ENCODE measurements around the gene IP6K3.

Gene IP6K3

DNA sequence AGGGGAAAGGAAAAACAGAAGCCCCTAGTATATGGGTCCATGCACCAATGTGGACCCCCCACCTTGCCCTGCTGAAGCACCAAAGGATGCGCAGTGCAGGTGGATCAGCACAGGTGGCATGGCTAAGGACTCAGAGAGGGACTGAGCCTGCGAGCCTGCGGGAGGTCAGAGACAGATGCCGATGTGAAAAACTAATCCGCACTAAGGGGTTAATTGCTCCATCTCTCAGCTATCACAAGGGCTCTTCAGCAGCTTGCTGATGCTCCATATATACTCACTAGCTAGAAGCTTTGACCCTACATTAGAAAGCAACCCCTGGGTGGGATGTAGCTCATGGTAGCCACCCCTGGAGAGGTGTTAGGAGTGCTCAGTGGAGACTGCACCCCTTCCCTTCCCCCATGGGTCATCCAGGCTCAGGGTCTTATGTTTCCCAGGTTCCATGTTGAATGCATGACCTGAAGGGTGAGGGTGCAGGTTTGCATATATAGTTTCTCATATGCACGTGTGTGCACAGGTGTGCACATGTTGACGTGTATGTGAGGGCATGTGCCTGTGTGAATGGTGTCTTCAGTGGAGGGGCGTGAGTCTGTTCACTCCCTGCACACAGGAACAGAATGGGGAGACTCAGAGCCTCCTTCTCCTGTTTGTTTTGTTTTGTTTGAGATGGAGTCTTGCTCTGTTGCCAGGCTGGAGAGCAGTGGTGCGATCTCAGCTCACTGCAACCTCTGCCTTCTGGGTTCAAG lies 13.4 kb upstream of the IP6K3 start:
- no peak for DNase-seq (ENCODE audit: low spot score)

DNA sequence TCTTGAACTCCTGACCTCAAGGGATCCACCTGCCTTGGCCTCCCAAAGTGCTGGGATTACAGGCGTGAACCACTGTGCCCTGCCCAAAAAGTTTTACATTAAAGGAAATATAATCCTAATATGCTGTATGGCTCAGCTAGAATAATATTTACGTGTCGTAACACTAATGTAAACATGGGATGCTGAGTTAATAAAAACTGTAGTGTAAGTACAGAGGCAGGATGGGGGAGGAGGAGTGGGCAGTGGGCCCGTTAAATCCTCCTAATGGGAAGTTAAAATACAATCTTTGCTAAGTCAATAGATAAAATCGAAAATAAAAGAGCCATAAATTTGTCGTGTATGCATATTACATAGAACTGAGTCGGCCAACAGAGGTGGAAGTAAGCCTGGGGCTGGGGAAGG lies 12.1 kb upstream of the IP6K3 start:
- DNase-seq (ENCODE audit: low spot score) = no peak

DNA sequence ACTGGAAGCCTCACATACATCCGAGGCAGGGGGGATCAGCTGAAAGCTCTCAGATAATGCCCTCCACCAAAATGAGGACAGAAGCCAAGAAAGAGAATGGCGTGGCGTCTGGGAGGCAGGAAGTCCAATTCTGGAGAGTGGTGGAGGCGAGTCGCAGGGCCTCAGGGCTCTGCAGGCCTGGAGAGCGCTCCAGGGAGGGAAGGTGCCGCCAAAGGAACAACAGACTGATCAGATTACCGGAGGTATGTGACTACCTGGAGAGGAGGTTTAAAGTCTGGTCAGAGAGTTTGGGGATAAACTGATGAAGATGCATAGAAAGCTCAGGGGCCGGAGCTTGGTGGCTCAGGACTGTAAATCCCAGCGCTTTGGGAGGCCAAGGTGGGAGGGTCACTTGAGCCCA lies 11.2 kb upstream of the IP6K3 start:
- DNase-seq (ENCODE audit: low spot score) = no peak

DNA sequence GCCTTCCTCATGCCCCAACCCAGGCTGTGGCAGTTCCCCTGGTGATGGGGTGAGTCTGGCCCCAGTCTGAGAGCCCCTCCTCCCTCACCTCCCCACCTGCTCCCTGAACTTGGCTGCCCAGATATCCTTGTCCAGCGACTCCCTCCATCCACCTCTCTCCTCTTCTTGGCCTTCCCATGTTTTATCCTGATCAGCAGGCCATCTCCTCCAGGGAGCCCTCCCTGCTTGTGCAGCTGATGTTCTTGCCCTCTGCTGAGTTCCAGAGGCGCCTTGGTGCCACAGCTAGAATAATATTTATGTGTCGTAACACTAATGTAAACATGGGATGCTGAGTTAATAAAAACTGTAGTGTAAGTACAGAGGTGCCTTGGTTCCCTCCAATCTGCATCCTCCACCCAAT lies 10.4 kb upstream of the IP6K3 start:
- no peak for DNase-seq (ENCODE audit: low spot score)

DNA sequence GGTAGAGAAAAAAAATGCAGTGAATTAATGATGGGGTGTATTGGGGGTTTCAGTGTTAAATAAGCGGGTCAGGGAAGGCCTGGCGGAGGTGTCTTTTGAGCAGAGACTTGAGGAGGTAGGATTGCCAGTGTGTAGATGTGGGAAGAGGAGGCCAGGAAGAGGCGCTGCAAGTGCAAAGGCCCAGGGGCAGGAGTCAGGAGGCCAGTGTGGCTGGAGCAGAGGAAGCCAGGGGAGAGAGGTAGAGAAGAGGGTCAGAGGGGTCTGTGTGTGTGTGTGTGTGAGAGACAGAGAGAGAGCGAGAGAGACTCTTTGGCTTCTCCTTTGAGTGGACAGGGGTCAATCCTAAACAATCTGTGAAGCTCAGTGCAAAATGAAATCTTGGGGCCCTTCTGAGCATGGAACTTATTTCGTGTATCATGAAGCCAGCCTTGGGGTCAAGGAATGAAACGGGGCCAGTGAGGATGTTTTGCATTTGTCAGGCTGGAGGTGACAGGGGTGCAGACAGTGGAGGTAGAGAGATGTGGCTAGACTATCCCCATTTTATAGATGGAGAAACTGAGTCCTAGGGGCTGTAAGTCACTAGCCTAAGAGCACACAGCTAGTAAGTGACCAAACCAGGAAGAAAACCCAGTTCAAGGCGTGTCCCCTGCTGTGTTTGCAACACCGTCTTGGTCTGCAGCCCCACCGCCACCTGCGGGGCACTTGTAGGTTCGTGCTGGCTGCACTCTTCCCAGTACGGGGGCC lies 9.7 kb upstream of the IP6K3 start:
- DNase-seq (ENCODE audit: low spot score) = no peak

DNA sequence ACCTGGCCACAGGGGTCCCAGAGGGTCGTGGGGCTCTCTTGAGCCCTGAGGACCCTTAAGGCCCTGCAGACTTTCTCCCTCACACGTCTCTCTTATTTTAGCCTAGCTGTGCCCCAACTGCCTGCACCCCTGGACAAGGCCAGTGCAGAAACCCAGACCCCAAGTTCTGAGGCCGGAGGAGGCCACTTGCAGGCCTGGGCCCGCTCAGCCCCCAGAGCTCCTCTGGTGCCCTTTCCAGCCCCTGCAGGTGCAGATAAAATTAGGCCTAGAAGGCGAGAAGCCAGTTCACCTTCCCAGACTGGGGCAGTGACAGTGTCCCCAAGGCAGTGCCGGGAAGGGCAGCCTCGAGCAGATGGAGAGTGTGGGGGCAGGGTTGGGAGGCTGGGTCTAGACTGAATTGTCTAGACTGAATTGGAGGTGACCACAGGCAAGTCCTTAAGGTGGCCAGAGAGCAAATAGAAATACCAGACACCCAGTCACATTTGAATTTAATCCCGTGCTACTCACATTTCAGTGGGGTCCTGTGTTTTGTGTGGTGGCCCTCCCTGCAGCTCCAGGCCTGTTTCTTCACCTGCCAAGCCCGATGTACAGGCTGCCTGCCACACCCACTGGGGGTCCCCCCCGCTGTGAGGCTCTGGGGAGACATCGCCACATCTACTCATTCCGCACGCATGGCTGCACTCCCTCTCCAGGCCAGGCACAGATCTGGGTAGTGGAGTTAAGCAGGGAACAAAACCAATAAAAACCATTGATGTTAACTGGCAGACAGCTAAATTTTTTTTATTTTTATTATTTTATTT lies 8.6 kb upstream of the IP6K3 start:
- DNase-seq (ENCODE audit: low spot score) = no peak

DNA sequence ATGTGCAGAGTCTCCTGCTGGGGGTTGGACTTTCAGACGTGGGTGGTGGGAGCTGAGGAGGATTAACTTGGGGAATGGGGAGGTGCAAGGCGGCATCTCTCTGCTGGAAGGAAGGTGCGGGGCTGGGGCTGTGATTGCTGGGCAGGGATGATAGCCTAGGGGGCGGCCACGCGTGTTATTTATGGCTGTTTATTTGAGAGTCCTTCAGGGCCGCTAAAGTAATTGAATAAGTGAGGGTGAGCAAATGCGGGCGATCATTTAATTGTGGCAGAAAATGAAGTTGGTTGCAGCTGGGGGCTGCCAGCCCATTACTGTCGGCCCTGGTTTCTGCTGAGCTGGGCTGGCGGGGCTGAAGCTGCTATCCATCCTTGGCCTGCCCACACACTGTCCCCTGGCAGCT lies 7.5 kb upstream of the IP6K3 start:
- no peak for DNase-seq (ENCODE audit: low spot score)

DNA sequence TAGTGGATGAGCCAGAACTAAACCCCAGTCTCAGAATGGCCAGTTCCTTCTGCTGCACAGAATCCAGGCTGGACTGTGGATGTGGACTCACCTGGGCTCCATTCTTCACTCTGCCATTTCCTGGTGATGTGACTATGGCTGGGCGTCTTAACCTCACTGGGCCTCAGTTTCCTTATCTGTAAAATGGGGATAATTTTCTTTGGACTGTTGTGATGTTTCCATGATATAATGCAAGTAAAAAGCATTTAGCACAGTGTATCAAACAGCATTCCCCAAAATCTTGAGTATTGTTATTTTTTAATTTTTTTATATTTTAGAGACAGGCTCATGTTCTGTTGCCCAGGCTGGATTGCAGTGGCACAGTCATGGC lies 5.9 kb upstream of the IP6K3 start:
- no peak for DNase-seq (ENCODE audit: low spot score)

DNA sequence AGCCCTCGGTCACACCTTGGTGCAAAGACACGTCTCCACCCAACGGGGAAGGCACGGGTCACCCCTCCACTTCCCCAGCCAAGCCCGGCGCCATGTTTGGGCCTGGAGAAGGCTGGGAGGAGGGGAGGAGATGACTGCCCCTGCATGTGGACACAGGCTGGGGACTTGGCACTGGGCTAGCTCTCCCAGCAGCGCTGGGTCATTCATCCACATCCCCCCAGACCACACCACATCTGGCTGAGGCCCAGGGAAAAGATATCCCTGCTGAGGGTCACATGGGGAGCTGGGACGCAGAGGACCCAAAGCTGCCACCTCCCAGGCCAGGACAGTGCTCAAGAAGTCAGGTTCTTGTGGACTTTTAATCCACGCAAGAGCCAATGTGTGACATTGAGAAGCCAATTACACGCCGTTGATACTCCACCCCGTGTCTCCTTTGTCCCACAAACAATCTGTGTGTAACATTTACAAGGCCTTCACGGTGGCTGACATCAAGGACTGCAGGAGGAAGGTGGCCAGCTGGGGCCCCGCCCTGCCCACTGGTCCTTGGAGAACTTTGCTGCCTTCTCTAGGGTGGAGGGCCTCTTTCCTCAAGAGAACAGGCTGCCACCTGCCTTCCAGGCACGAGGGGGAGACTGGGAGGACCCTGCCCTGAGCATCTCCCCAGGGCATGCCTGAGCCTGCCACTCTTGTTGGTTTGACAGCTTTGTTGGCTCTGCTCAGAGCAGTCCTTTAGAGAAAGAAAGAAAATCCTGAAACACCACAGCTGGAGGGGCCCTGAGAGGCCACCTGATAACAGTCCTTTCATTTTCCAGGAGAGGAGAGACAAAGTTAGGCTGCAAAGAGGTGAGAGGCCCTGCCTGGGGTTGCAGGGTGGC lies 5.3 kb upstream of the IP6K3 start:
- no peak for DNase-seq (ENCODE audit: low spot score)

DNA sequence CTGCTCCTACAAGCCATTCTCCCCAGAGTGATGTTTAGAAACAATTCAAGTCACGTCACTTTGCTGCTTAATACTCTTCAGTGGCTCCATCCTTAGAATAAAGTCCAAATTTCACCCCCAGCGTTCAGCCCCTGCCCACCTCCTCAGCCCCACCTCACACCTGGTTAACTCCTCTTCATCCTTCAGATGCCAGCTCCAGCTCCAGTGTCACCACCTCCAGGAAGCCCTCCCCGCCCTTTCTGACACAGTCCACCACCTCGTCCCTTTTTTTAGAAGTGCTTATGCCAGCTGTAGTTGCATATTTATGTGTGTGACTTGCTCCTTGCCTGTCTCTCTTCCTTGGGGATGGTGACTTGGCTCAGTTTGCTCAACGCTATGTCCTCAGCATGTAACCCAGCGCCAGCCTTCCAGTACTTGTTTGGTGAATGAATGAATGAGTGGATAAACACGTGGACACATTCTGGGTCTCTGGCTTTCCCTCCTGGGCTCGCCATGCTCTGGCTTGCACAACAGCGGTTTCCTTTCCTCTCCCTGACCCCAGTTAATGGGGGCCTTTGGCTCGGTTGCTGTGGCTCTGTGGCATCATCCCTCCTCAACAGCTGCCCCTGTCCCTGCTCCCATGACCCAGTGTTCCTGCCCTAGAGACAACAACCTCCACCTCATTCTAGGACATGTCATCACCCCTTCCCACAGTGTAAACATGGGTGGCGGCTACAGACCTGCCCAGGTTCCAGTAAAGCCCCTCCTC lies 3.7 kb upstream of the IP6K3 start:
- DNase-seq (ENCODE audit: low spot score) = no peak

DNA sequence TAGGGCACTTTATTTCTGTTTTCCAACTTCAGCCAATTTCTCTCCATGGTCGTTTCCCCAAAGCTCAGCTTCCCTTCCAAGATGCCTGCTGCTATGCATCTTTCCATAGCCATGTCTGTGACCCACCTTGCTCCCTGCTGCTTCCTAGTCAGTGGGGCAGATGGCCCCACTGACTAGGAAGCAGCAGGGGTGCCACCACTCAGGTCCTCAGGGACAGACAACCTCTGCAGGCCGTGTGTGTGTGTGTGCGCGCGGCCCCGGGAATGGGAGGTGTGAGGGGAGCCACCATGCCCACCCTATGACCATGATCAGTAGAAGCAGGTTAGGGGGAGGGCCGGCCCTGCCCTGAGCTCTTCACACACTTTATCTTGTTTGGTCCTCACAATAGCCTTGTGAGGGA lies 2.7 kb upstream of the IP6K3 start:
- DNase-seq (ENCODE audit: low spot score) = no peak

DNA sequence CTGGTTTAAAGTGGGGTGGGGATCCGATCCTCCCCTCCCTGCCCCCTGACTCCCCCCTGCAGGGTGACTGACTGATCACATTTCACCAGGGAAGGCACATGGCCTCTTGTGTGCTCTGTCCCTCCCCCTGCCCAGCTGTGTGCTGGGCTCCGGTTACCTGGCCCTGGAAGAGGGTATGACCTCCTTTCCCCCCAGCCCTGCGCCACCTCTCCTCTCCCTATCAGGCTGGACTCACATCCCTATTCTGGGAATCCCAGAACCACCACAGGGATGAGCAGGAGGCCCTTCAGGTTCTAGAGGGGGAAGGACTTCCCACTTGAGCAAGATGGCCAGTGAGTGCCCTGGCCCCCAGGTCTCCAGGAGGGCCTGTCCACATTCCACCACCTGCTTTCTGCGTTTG lies 2.1 kb upstream of the IP6K3 start:
- no peak for DNase-seq (ENCODE audit: low spot score)

DNA sequence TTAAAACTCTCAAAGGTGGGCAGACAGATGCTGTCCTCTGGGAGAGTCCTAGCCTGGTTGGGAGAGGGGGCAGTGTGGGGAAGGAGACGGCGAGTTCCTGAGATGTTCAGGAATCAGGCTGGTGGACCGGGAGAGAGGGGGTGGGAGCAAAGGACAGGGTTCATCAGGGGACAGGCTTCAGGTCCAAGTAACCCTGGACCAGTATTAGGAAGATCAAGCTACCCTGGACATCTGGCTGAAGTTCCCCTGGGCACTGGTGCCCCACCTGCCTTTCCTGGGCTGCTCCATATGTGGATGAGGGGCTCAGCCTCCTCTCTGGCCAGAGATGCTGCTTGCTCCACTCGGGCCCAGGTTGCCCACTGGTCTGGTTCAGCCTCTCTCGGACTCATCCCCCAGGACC lies 1.1 kb upstream of the IP6K3 start:
- no peak for DNase-seq (ENCODE audit: low spot score)

DNA sequence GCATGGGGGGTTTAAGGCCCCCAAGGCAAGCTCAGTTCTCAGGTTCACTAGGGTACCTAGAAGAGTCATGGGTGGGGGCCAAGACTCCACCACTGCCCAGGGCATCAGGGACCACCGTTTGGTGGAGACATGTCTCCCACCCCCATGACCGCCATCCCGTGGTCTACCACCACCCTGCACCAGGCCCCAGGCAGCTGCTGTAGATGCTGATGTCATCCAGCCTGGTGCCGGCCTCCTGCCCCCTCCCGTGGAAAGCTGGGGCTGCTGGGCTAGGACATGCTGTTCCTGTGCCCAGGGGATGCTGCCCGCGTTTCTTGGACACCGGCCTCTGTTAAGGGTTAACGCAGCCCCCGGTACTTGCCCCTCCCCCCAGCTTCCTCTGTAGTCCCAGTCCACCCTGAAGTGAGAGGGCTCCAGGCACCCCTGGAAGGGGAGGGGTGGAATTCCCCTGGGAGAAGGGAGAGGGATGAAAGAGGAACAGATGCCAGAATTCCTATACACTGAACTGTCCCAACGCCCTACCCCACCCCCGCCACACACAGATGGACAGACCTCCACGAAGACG lies 587 bp downstream of the IP6K3 start:
- DNase-seq (ENCODE audit: low spot score) = no peak

DNA sequence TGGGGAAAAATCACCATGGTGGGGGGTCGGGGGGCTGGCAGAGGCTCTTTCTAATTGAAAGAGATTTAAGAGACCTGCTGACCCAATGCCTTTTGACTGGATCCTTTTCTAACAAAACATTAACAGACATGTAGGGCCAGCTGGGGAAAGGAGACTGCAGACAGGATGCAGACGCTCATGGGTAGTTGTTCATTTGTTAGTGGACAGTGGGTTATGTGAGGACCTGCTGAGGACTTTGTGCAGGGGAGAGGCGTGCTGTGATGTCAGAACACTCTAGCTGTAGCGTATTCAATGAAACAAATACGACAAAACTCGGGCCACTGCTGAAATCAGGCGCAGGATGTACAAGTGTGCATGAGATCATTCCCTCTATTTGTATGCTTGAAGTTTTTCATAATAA lies 1.2 kb downstream of the IP6K3 start:
- DNase-seq (ENCODE audit: low spot score) = no peak

DNA sequence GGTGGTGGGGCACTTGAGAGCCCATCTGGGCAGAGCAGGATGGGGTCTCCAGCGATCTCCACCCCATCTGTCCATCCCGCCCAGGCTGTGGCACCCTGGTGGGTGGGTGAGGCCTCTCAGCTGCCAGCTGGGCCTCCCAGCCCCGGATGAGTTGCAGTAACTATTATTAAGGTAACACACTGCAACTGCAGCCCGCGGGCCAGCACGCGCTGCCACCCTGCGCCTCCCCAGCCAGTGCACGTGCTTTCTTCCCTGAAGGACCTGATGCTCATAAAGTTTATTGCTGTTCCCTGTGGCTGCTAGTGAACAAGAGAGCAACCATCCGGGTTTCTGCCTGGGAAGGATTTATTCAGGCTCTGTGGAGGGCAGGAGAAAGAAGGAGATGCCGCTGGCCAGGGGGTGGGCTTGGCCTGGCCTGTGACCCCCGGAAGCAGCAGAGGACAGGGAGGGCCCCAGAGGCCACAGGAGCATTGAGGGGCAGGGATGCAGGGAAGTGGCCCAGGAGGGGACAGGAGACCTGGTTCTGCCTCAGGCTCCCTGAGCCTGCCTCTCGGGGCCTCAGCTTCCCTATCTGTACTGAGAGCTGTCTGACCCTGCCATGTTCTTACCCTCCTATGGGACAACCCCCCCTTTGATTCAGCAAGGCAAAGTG lies 1.7 kb downstream of the IP6K3 start:
- no peak for DNase-seq (ENCODE audit: low spot score)

DNA sequence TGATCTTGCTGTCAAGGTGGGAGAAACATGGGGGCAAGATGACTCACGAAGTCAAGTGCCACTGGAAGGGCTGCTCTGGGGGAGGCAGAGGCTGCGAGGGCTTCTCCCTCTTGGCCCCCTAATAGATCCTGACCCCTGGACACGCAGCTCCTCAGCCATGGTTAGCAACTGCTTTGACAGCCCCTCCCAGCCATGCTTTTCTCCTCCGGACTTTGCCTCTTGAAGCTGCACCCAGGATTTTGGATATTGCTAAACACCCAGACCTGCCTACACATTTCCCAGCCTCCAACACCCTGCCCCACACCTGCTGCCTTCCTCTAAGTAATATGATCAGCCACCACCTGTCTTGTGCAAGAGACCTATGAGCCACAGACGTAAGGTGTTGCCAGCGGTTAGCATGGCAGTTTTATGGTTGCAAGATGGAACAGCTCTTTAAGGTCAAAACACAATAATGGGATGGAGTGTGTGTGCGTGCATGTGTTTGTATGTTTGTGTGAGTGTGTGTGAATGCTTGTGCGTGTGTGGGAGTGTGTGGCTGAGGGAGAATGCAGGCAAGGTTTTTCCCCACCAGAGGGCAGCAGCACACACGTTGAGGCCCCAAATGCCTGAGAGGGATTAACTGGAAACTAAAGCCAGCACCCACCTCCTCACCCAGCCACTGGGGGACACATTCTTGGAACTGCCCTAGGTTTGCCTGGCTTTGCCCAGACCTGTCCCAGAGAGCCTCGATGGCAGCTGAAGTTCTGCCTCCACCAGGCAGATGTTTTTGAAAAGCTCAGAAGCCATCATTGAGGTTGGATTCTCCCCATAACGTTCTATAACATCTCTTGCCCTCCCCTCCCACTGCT lies 2.5 kb downstream of the IP6K3 start:
- peak; percentile 64 for DNase-seq (ENCODE audit: low spot score)

DNA sequence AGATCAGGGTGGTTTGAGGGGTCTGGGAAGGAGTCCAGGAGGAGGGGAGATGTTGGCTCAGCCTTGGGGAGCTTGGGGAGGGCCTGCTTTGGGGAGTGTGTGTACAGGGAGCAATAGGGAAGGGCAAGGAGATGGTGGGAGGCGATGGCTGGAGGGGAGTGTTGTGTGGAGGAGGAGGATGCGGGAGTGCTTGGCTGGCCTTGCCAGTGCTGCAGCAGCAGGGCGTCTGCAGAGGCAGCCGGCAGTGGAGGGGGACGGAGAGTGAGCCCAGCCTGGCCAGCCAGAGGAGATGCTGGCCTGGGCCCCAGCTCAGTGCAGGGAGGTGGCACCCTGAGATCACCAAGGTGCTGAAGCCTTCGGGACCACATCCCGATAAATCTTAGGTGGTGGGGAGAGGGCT lies 3.9 kb downstream of the IP6K3 start:
- DNase-seq (ENCODE audit: low spot score) = no peak

DNA sequence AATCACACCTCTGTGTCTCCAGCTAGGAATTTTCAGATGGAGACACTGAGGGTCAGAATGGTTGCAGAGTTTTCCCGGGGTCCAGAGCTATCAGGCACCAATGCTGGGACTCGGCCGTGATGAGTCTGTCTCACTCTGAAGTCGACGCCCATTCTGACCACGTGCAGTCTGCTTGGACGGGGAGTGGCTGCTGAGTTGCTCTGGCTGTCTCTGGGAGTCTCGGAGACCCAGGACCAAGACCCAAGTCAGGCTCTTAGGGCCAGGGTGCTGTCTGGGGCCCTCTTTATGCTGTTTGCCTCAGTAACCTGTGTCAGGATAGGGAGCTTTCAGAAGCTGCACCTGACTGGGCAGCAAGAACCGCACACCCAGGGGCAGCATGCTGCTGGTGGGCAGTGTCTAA lies 4.6 kb downstream of the IP6K3 start:
- no peak for DNase-seq (ENCODE audit: low spot score)

DNA sequence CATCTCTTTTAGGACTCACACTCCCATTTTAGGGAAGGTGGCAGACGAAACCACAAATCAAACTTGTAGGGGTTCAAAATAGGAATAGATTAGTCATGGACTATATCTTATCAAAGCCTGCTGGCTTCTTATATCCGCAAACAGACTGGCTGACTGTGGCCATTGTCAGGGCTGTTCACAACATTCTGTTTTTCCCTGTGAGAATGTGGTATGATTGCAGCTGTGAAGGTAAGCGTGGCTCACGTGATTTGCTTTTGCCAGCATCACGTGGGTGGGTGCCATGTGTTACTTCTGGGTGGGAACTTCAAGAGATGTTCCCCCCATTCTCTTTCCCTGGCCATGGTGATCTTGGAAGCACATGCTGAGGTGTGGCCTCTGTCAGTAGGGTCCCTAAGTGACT lies 5.9 kb downstream of the IP6K3 start:
- DNase-seq (ENCODE audit: low spot score) = no peak

Data from hematopoietic multipotent progenitor cell treated with erythropoietin and hydrocortisone succinate and interleukin-3 and kit ligand, for 17 days (in vitro differentiated cells).